Left hindlimb (tissue), 1 donor: ENCODE measurements around the gene FIGNL1.

Experiments
- DNase-seq: peaks from one replicate; pipeline ENCODE4 v3.0.0-alpha.2; 2018

FIGNL1 gene

GRCh38 chr7:50426280-50427045, 23.7 kb downstream of the FIGNL1 start:
- DNase-seq = no peak

GRCh38 chr7:50425318-50425717, 24.8 kb downstream of the FIGNL1 start:
- DNase-seq = no peak

GRCh38 chr7:50423860-50424259, 26.3 kb downstream of the FIGNL1 start:
- DNase-seq = no peak

GRCh38 chr7:50422858-50423257, 27.3 kb downstream of the FIGNL1 start:
- DNase-seq = no peak

- DNase-seq = no peak
Observed at GRCh38 chr7:50421043-50421442, 29.1 kb downstream of the FIGNL1 start.

GRCh38 chr7:50418526-50419290, 31.4 kb downstream of the FIGNL1 start:
- no peak for DNase-seq

GRCh38 chr7:50418086-50418515, 32.0 kb downstream of the FIGNL1 start:
- DNase-seq = peak; percentile 57

GRCh38 chr7:50416527-50417182, 33.5 kb downstream of the FIGNL1 start:
- DNase-seq = no peak

- DNase-seq = no peak
Observed at GRCh38 chr7:50415844-50416364, 34.2 kb downstream of the FIGNL1 start.

GRCh38 chr7:50413561-50413960, 36.6 kb downstream of the FIGNL1 start:
- no peak for DNase-seq

GRCh38 chr7:50412973-50413372, 37.2 kb downstream of the FIGNL1 start:
- DNase-seq = no peak

- DNase-seq = no peak
Observed at GRCh38 chr7:50411332-50411731, 38.8 kb downstream of the FIGNL1 start.

- DNase-seq = no peak
Observed at GRCh38 chr7:50409856-50410745, 40.0 kb downstream of the FIGNL1 start.

GRCh38 chr7:50406935-50407334, 43.2 kb downstream of the FIGNL1 start:
- DNase-seq = no peak

- DNase-seq = no peak
Observed at GRCh38 chr7:50405221-50405620, 44.9 kb downstream of the FIGNL1 start.

GRCh38 chr7:50404392-50404791, 45.8 kb downstream of the FIGNL1 start:
- no peak for DNase-seq

- no peak for DNase-seq
Observed at GRCh38 chr7:50400114-50400513, 50.0 kb downstream of the FIGNL1 start.

- DNase-seq = no peak
Observed at GRCh38 chr7:50399635-50400034, 50.5 kb downstream of the FIGNL1 start.

- DNase-seq = no peak
Observed at GRCh38 chr7:50399206-50399605, 50.9 kb downstream of the FIGNL1 start.

GRCh38 chr7:50397971-50398324, 52.2 kb downstream of the FIGNL1 start:
- DNase-seq = no peak

- DNase-seq = no peak
Observed at GRCh38 chr7:50397320-50397970, 52.7 kb downstream of the FIGNL1 start.

GRCh38 chr7:50396856-50397255, 53.3 kb downstream of the FIGNL1 start:
- DNase-seq = no peak
